K562 (cell line): Measurements from ENCODE around the gene GATA2. TPM values are rescaled to one million over a fixed set of nuclear protein-coding genes. Genes with fewer than 3 reads are reported as not detected.

Source experiments
- ATAC-seq: fragments of 200-7000 bp; cut with Tn5 transposase; 3 replicates; pipeline ENCODE4 v1.9.1; 2020; ENCODE audit warnings: moderate library complexity
- BruUV-seq: library from RNA; stranded (reverse); fragments of 400-500 nt; replicated peaks from 2 replicates; lab custom pipeline; 2021; lab: Mats Ljungman, UMichigan
- CTCF ChIA-PET: fragments of 300-600 bp; formaldehyde crosslinking; extraction: SDS; loops from one replicate; lab custom pipeline; 2021; ENCODE audit warnings: low intra/inter-chr PET ratio; lab: Yijun Ruan, JAX
- POLR2A ChIA-PET: fragments of 300-600, 350-650 bp; sonication (Branson Sonifier 250); formaldehyde crosslinking; extraction: SDS; loops from one replicate; lab custom pipeline; 2021; ENCODE audit warnings: antibody characterized with exemption, inconsistent platforms; lab: Yijun Ruan, JAX
- DNase-seq, 4 experiments: peaks; one replicate each; pipeline versions ENCODE4 v3.0.0 to v3.0.0-alpha.2; 2011 to 2018; ENCODE audit warnings: low spot score in 3 of 4, mixed read lengths in 3 of 4; ENCODE audit errors: extremely low read depth in 1 of 4
- FAIRE-seq: peaks from 2 replicates; lab custom pipeline; 2011; peaks lifted over from hg19 to GRCh38; lab: Jason Lieb, UNC
- H2AFZ ChIP-seq: 2 replicates; pipeline ENCODE4 v1.6.0; 2011; ENCODE audit warnings: low read depth, low read length, control low read depth, inconsistent platforms
- H3K27ac ChIP-seq: fragments of 200-600 bp; 3 replicates; pipeline ENCODE4 v1.8.0; 2011; ENCODE audit warnings: low read depth, mild to moderate bottlenecking, control low read depth, inconsistent platforms, low read length, moderate library complexity, mixed read lengths; ENCODE audit errors: extremely low read depth
- H3K27me3 ChIP-seq, 2 experiments: fragments of 300-600 bp in 1 of 2; 2 replicates in 1 of 2; 3 replicates in 1 of 2; pipeline versions ENCODE4 v1.6.0 to v1.8.0; 2011; ENCODE audit warnings: inconsistent platforms in 2 of 2, low read length in 2 of 2, mild to moderate bottlenecking in 1 of 2, mixed read lengths in 1 of 2, moderate library complexity in 1 of 2; ENCODE audit not compliant: control insufficient read depth in 2 of 2, insufficient read depth in 2 of 2
- H3K36me3 ChIP-seq: fragments of 300-600 bp; 3 replicates; pipeline ENCODE4 v1.8.0; 2011; ENCODE audit warnings: mild to moderate bottlenecking, low read length, inconsistent platforms; ENCODE audit not compliant: control insufficient read depth, insufficient read depth
- H3K4me1 ChIP-seq, 2 experiments: fragments of 200-600 bp in 1 of 2; replicated peaks in 1 of 2; 2 replicates in 1 of 2; 3 replicates in 1 of 2; pipeline versions ENCODE4 v1.5.1 to v1.8.0; 2011; ENCODE audit warnings: inconsistent platforms in 2 of 2, low read length in 2 of 2, mild to moderate bottlenecking in 1 of 2, mixed read lengths in 1 of 2, moderate library complexity in 1 of 2; ENCODE audit not compliant: control insufficient read depth in 2 of 2, insufficient read depth in 2 of 2
- H3K4me2 ChIP-seq: 2 replicates; pipeline ENCODE4 v1.6.1; 2011; ENCODE audit warnings: low read length, control low read depth, inconsistent platforms, mixed read lengths; ENCODE audit not compliant: insufficient read depth
- H3K4me3 ChIP-seq: fragments of 200-600 bp; sonication (generic), shearing (Covaris generic); 2 replicates; pipeline ENCODE4 v1.5.1; 2016; ENCODE audit warnings: control low read depth, inconsistent platforms
- H3K79me2 ChIP-seq: fragments of 200-600 bp; 3 replicates; pipeline ENCODE4 v1.8.0; 2011; ENCODE audit warnings: low read length, inconsistent platforms; ENCODE audit not compliant: control insufficient read depth, insufficient read depth
- H3K9ac ChIP-seq, 2 experiments: 2 replicates each; pipeline versions ENCODE4 v1.6.0 to v1.6.1; 2011; ENCODE audit warnings: low read depth in 2 of 2, low read length in 2 of 2, control low read depth in 1 of 2, inconsistent platforms in 1 of 2, mild to moderate bottlenecking in 1 of 2, mixed read lengths in 1 of 2; ENCODE audit not compliant: insufficient read depth in 1 of 2
- H3K9me1 ChIP-seq: one replicate; pipeline ENCODE4 v1.6.0; 2011; ENCODE audit warnings: inconsistent platforms, mild to moderate bottlenecking, low read length, moderate library complexity; ENCODE audit not compliant: control insufficient read depth, insufficient read depth
- H3K9me3 ChIP-seq: replicated peaks from 2 replicates; pipeline ENCODE4 v1.5.1; 2011; ENCODE audit warnings: low read depth, low read length, inconsistent platforms; ENCODE audit not compliant: control insufficient read depth, insufficient read depth
- H4K20me1 ChIP-seq: replicated peaks from 2 replicates; pipeline ENCODE4 v1.6.1; 2011; ENCODE audit warnings: low read length, inconsistent platforms, mixed read lengths; ENCODE audit not compliant: control insufficient read depth, insufficient read depth
- CBX2 ChIP-seq: fragments of 200-600 bp; sonication (generic); IDR thresholded peaks from one replicate; pipeline ENCODE4 v1.6.1; 2012; ENCODE audit warnings: mild to moderate bottlenecking, low read length, inconsistent platforms; ENCODE audit not compliant: insufficient read depth, poor library complexity, severe bottlenecking
- FOXO4 ChIP-seq: fragments of 450-650 bp; formaldehyde crosslinking; IDR thresholded peaks from 2 replicates; pipeline ENCODE4 v1.4.0; 2020; ENCODE audit warnings: mild to moderate bottlenecking, moderate library complexity
- HNRNPK ChIP-seq: fragments of 200-400 bp; formaldehyde crosslinking; IDR thresholded peaks from one replicate; pipeline ENCODE4 v1.6.1; 2018; ENCODE audit warnings: mild to moderate bottlenecking, low read depth, low read length; ENCODE audit not compliant: poor library complexity, severe bottlenecking
- MCM5 ChIP-seq: fragments of 450-650 bp; IDR thresholded peaks from 2 replicates; pipeline ENCODE4 v1.6.1; 2016; ENCODE audit warnings: low read depth
- RAD51 ChIP-seq: fragments of 450-650 bp; IDR thresholded peaks from 2 replicates; pipeline ENCODE4 v1.7.1; 2016; ENCODE audit warnings: low read depth, mild to moderate bottlenecking, borderline replicate concordance
- RBM34 ChIP-seq: fragments of 200-400 bp; formaldehyde crosslinking; IDR thresholded peaks from 2 replicates; pipeline ENCODE4 v1.6.1; 2018; ENCODE audit warnings: low read length, borderline replicate concordance; ENCODE audit not compliant: insufficient read depth
- SMARCE1 ChIP-seq: fragments of 450-650 bp; IDR thresholded peaks from 2 replicates; pipeline ENCODE4 v1.7.1; 2016; ENCODE audit warnings: mild to moderate bottlenecking
- TEAD1 ChIP-seq, 2 experiments: fragments of 450-650 bp in 1 of 2; sonication (generic) in 1 of 2; formaldehyde crosslinking; IDR thresholded peaks; 2 replicates each; pipeline versions ENCODE4 v1.4.0 to v1.8.0; 2020 to 2022; ENCODE audit warnings: mild to moderate bottlenecking in 2 of 2, missing genetic modification reagents in 1 of 2
- TFAP4 ChIP-seq: sonication (generic); formaldehyde crosslinking; IDR thresholded peaks from 2 replicates; pipeline ENCODE4 v1.8.0; 2022; ENCODE audit warnings: missing genetic modification reagents, mild to moderate bottlenecking, moderate library complexity, borderline replicate concordance
- XRCC4 ChIP-seq: IDR thresholded peaks from one replicate; pipeline ENCODE4 v1.6.1; 2011; ENCODE audit not compliant: insufficient read depth, insufficient read length; ENCODE audit errors: extremely low read depth
- ZBTB49 ChIP-seq: sonication (generic); formaldehyde crosslinking; IDR thresholded peaks from 2 replicates; pipeline ENCODE4 v1.8.0; 2022; ENCODE audit warnings: missing genetic modification reagents, mild to moderate bottlenecking, borderline replicate concordance
- WGBS: fragments of 100-300 bp; shearing (Covaris generic); methylation state at CpG from one replicate; pipeline ENCODE4 v1.1.6; 2016; ENCODE audit warnings: low coverage, mixed read lengths; ENCODE audit not compliant: insufficient coverage; ENCODE audit errors: missing lambda C conversion rate; 5-methylcytosine and 5-hydroxymethylcytosine counted together
- in situ Hi-C: fragments of 300-500 bp; cut with MboI; formaldehyde crosslinking; loops from 4 replicates; pipeline ENCODE4 v1.15.0; 2018; ENCODE audit warnings: inconsistent platforms, mixed read lengths
- intact Hi-C: fragments of 100-400 bp; cut with micrococcal nuclease; formaldehyde crosslinking; loops from 2 replicates; pipeline ENCODE4 v1.14.2; 2022
- polyA plus RNA-seq, 8 experiments: library from polyadenylated mRNA; depleted of rRNA in 4 of 8; stranded (reverse) in 5 of 8; unstranded in 3 of 8; fragments of >200 nt; fragmentation: Nextera tagmentation in 2 of 8; fragmentation: Illumina TruSeq in 1 of 8; extraction: Ambion mirVana in 2 of 8; extraction: Trizol in 1 of 8; gene quantifications; 2 replicates each; pipeline versions ENCODE4 v1.2.1 to v1.2.3, GENCODE V29; 2011 to 2014; ENCODE audit warnings: inconsistent platforms in 1 of 8, missing spikeins in 1 of 8
- total RNA-seq, 7 experiments: library from RNA; depleted of rRNA in 6 of 7; stranded (reverse); fragments of >200 nt in 6 of 7; fragmentation: Illumina TruSeq in 2 of 7; extraction: Trizol in 2 of 7; gene quantifications; 2 replicates each; pipeline versions ENCODE4 v1.2.1 to v1.2.3, GENCODE V29; 2011 to 2021; ENCODE audit warnings: low replicate concordance in 1 of 7

GATA2 gene
- total and polyA plus RNA-seq, 9 of the 15 experiments (the other 6 are each of a cell fraction or from before 2014, with no cell fraction given): 8.5 to 218 (median 50.8) TPM

GRCh38 chr3:128497305-128498126, 4.5 kb upstream of the GATA2 start:
- 28% methylated on average over 14 of the region's 77 CpGs for WGBS
- ATAC-seq (peak; percentile 65), DNase-seq (peak; percentile 79 to 92 (median 82)), FAIRE-seq (peak; percentile 58)
- Histone ChIP-seq H3K4me3 (peak overlapping the region; percentile 18; the same call in 1 of the 2 replicates), H3K9ac (peak overlapping the region; percentile 65 to 97), H3K9me3 (no peaks in the 10 kb centered on the region), H4K20me1 (peaks cover 5% of the 10 kb centered on the region), H3K4me2 (peak overlapping the region; percentile 76), H3K36me3 (peaks cover 38% of the 10 kb centered on the region; the same call in 2 of the 3 replicates), H3K4me1 (peaks cover 38 to 62% of the 10 kb centered on the region in 2 experiments), H3K9me1 (no peaks in the 10 kb centered on the region), H2AFZ (peak overlapping the region; percentile 63; the same call in 1 of the 2 replicates), H3K79me2 (peaks cover 52% of the 10 kb centered on the region), H3K27ac (peak overlapping the region; percentile 94), H3K27me3 (no peaks in the 10 kb centered on the region)
- in situ Hi-C loops: no loop called here
- intact Hi-C loops: loop anchor here (5.0 to 10.0 kb wide), 4 partner anchors 70 to 423 kb away; no protein-coding TSS in a partner anchor
- BruUV-seq: no TSS peak
- CTCF ChIA-PET: interaction anchor here (0.8 to 2.0 kb wide), 2 partner anchors 71 to 326 kb away, joined by 3 to 9 read pairs; no protein-coding TSS in a partner anchor
- POLR2A ChIA-PET: interaction anchor here (0.5 to 3.0 kb wide), 6 partner anchors 8 to 426 kb away, joined by 3 to 17 read pairs (median 4); no protein-coding TSS in a partner anchor
- TF ChIP-seq ZBTB49 (CRISPR knock-in tag) (no peak), CBX2 (no peak), TFAP4 (CRISPR knock-in tag) (peak; percentile 62; the same call in 1 of the 2 replicates), XRCC4 (no peak), HNRNPK (no peak), RBM34 (no peak), RAD51 (no peak), SMARCE1 (no peak), MCM5 (no peak), FOXO4 (CRISPR knock-in tag) (no peak), TEAD1 (CRISPR knock-in tag; IDR thresholded peaks at IDR 0.05) (no peak)
